ENCODE measurements around the gene MED15.

- no peak for TF ChIP-seq CTCF (IDR thresholded peaks at IDR 0.05 in 4 of 5, conservative IDR thresholded peaks at IDR 0.05 in 1 of 5)
- TF ChIP-seq POLR2A (IDR thresholded peaks at IDR 0.05) = no peak
Measured at GRCh38 chr22:20578707-20579106, 71.3 kb downstream of the MED15 start.

Data from gastrocnemius medialis (tissue), 4 donors.